Hippocampal formation (tissue), 2 donors: Measurements from ENCODE around the gene CCIN.

Source experiments
- DNase-seq, 2 donors: peaks; one replicate each; lab custom pipeline; 2025; lab: John Stamatoyannopoulos, UW

CCIN gene

DNA sequence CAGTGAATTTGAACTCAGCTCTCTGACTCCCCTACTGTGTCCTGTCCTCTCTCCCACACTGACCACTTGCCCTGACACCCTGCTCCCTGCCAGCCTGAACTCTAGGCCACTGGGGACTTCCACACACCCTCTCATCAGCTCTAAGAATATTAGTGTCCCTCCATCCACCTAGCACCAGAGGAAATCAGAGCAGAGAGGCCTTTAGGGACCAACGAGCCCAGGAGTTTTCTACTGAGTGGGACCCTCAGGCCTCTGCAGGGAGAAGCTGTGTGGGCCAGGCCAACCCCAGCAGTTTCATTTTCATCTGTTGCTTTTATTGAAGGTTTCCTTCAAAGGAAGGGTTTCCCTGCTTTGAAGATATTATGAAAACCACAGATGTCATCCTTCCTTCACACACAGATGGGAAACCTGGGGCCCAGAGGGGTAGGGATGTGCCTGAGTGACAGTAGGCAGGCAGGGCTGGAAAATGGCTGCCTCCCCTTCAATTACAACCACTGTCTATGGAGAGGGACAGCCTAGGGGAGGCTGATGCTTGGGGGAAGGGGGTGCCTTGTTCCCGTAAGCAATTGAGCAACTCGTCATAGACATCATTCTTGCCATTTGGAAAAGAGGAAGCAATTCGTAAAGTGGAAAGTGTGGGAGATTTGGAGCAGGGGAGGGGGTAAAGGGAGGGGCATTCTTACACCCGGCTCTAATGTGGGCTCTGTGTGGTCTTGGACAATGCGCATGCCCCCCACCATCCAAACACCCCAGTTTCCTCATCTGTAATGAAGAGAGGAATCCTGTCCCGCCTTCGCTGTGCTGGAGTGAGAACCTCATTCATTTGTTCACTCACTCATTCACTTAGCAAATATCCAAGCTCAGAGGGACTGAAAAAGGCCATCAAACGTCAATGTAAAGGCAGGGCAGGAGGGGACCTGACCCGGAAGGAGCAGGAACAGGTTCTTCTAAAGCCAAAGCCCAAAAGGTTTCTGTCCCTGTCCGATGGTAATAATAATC is 28.8 kb upstream of the CCIN start:
- DNase-seq = no peak

DNA sequence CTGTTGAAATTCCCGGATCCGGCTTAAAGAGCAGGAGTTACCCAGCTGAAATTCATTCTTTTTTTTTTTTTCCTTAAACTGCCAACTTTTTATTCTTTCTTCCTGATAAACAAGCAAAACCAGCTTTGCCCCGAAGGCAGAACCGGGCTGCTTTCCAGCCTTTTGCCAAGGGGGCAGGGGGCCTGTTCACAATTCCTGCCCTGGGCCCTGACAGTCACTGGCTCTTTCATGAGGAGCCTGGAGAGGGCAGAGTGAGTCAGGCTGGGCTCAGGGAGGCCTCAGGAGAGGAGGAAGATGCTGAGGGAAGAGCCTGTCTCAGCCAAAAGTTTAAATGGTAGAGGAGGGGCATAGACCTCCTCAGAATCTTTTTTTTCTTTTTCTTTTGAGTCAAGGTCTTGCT is 27.9 kb upstream of the CCIN start:
- peak in 1 of 2 donors; percentile 41 for DNase-seq

GRCh38 chr9:36141761-36142160 is 27.4 kb upstream of the CCIN start:
- no peak for DNase-seq

GRCh38 chr9:36142510-36143244 is 26.5 kb upstream of the CCIN start:
- DNase-seq = peak in 1 of 2 donors; percentile 27

- no peak for DNase-seq
These were observed 25.9 kb upstream of the CCIN start for GRCh38 chr9:36143245-36143641.

- DNase-seq = no peak
These were observed 24.6 kb upstream of the CCIN start for GRCh38 chr9:36144309-36145232.

DNA sequence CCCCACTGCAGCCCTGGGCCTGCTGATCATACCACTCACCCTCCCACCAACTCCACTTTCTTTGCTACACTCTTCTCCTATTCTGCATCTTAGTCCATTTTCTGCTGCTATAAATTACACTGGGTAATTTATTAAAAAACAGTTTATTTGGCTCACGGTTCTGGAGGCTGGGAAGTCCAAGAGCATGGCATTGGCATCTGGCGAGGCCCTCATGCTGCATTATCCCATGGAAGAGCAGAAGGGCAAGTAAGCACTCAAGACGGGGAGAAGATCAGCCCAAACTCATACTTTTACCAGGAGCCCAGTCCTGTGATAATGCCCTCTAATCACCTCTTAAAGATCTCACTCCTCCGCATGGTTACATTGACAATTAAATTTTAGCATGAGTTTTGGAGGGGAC is 23.2 kb upstream of the CCIN start:
- no peak for DNase-seq

DNA sequence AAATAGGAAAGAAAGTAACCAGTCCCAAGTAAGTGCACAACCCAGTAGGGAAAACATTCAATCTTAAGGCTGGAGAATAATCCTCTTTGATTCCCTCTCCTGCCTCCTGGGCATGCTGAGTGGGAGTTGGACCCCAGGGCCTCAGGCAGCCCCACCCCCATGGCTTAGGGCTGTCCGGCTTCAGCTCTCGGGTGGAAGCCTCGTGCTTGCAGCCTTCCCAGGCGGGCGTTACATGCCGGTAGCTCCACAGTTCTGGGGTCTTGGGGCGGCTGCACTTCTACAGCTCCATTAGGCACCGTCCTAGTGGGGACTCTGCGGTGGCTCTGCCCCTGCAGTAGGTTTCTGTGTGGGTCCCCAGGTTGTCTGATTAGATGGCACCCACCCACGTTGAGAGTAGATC is 22.5 kb upstream of the CCIN start:
- no peak for DNase-seq

GRCh38 chr9:36147441-36148175 is 21.6 kb upstream of the CCIN start:
- no peak for DNase-seq

DNA sequence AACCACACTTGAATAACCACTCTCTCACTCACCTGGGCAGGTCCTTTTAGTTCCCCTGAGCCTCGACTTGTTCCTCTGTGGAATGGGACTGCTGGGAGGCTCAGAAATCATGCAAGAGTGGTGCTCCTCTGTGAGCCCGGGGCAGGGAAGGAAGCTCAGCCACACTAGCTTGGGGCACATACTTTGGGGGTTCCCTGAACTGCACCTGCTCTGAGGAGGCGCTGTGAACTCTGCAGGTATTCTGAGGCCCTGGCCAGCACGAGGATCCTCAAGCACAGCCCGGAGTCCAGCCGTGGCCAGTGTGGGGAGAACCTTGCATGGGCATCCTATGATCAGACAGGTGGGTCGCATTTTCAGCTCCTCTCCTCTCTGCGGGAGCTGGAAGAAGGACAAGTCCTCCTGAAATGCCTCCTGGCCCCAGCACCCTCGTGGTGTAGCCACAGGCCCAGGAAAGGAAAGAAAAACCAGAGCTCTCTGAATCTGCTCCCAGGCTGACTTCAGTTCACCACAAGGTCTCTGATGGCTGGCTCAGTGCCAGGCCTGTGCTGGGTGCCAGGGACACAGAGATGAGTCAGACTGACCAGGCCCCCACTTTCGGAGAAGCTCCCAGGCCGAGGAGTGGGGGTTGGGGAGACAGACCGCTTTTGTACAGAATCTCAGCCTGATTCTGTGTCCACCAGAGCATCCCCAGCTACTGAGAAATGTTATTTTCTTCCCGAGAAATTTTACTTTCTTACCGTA is 20.7 kb upstream of the CCIN start:
- DNase-seq = peak; percentile 87 to 93

GRCh38 chr9:36149197-36149596 is 20.0 kb upstream of the CCIN start:
- DNase-seq = no peak

DNA sequence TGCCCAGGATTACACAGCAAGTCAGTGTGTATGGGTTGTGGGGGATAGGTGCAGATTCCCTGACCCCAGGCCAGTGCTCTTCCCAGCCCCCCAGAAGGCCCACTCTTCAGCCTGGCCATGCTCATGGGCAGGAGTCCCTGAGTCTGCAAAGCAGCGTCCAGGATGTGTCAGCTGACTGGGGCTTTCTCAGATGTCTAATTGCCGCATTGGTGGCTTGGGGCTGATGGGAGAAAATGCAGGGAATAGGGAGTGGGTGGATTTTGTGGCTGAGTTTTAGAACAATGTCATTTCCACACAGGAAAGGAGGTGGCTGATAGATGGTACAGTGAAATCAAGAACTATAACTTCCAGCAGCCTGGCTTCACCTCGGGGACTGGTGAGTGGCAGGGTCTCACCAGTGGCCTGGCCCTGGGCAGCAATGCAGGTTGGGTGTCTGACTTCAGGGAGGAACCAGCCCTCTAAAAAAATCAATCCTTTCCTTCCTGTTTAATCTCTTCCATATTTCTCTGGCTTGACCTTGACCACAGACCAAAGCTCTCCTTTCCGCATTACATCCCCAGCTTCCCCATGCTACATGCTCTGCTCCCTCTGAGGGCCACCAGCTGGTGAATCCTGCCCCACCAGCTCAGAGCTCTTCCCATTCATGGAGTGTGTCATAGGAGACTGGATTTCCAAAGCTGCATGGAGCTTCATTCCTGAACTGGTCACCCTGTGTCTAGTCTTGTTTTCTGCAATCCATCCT is 18.4 kb upstream of the CCIN start:
- DNase-seq = no peak

- peak in 1 of 2 donors; percentile 10 for DNase-seq
These were observed 17.6 kb upstream of the CCIN start for GRCh38 chr9:36151316-36152210.

- no peak for DNase-seq
These were observed 16.3 kb upstream of the CCIN start for GRCh38 chr9:36152741-36153438.

DNA sequence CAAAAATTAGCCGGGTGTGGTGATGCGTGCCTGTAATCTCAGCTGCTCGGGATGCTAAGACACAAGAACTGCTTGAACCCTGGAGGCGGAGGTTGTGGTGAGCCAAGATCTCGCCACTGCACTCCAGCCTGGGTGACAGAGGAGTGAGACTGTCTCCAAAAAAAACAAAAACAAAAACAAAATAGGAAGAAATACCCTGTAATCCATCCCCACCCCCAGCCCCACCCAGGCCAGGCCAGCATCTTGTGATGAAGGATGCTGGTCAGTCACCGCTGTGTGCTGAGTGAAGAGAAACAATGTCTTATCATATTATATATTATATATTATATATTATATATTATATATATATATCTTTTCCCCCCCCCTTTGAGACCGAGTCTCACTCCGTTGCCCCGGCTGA is 15.4 kb upstream of the CCIN start:
- DNase-seq = no peak

DNA sequence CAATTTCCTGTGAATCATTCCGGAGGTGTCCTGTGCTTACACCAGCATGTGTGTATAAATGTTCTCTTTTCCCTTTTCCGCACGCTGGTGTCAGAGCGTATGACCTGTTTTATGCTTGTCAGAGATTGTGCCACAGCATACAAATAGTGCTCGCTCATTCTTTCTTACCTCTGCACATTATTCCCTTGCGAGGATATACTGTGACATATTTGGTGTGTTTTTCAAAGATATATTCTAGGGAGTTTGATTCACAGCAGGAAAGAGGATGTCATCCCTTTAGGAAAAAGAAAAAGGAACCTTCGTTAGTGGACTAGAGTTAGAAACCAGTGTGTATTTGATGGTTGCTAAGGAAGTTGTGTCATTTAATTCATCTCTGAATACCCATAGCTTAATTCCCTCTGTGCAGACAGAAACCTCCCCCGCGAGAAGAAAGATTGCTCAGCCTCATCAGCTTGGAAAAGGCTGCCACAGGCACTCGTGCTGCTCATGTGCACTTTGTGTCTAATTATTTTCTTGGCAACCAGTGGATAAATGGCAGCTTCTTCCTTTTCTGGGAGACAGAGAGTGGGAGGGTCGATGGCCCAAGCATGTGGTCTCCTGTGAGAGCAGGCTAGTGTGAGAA is 14.7 kb upstream of the CCIN start:
- DNase-seq = peak; percentile 33 to 57

DNA sequence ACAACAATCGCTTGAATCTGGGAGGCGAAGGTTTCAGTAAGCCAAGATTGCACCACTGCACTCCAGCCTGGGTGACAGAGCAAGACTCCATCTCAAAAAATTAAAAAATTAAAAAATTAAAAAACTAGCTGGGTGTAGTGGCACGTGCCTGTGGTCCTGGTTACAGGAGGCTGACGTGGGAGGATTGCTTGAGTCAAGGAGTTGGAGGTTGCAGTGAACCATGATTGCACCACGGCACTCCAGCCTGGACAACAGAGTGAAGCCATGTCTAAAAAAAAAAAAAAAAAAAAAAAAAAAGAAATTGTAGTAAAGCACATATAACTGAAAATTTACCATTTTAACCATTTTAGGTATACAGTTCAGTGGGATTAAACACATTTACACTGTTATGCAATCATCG is 13.1 kb upstream of the CCIN start:
- no peak for DNase-seq

- DNase-seq = no peak
These were observed 11.1 kb upstream of the CCIN start for GRCh38 chr9:36158122-36158521.
